Lower leg skin (tissue), 4 donors: ENCODE measurements around the gene JADE3. TPM values are rescaled to one million over a fixed set of nuclear protein-coding genes. Genes with fewer than 3 reads are reported as not detected.

ENCODE experiments used
- DNase-seq, 2 donors: peaks; one replicate each; pipeline ENCODE4 v3.0.0-alpha.2; 2019; ENCODE audit warnings: low spot score in 2 of 2
- H3K4me3 ChIP-seq: fragments of 200-600 bp; sonication (generic); 2 replicates; pipeline ENCODE4 v1.5.1; 2017; ENCODE audit warnings: mild to moderate bottlenecking, low read depth; ENCODE audit not compliant: poor library complexity, severe bottlenecking
- CTCF ChIP-seq, 3 donors: fragments of 450-650 bp; IDR thresholded peaks; one replicate each; pipeline ENCODE4 v1.5.1; 2016; ENCODE audit warnings: antibody characterized with exemption in 3 of 3, mild to moderate bottlenecking in 3 of 3, moderate library complexity in 2 of 3
- POLR2A ChIP-seq, 2 donors: fragments of 450-650 bp; IDR thresholded peaks; one replicate each; pipeline ENCODE4 v1.6.1; 2016 to 2017; ENCODE audit warnings: antibody characterized with exemption in 2 of 2, mild to moderate bottlenecking in 1 of 2, moderate library complexity in 1 of 2
- WGBS, 2 donors: methylation state at CpG; one replicate each; pipeline ENCODE4 v1.1.5; 2018; 5-methylcytosine and 5-hydroxymethylcytosine counted together
- intact Hi-C: fragments of 100-400 bp; cut with DNase I; formaldehyde crosslinking; loops from one replicate; pipeline ENCODE4 v1.15.0; 2023; ENCODE audit warnings: low total_unique reads
- total RNA-seq, 4 donors: library from RNA; depleted of rRNA; stranded (reverse); fragments of >200 nt; gene quantifications; one replicate each; pipeline ENCODE4 v1.1.0, GENCODE V29; 2016

JADE3 gene
- total RNA-seq, 4 donors from 2014 or later, result 3.6 to 5.7 (median 3.9) TPM

- 63 to 76% methylated on average over 5 of the region's 5 CpGs for WGBS, 2 donors
- DNase-seq, result no peak
- no peak overlapping the region for H3K4me3 ChIP-seq
- TF ChIP-seq CTCF (IDR thresholded peaks at IDR 0.05) (no peak), POLR2A (IDR thresholded peaks at IDR 0.05) (no peak)
- intact Hi-C loops, result no loop called here
These were observed 135.8 kb downstream of the JADE3 start for GRCh38 chrX:47047989-47048388.

GRCh38 chrX:47059142-47059874, 147.1 kb downstream of the JADE3 start:
- WGBS, 2 donors, result 71 to 94% methylated on average over 1 of the region's 1 CpG
- intact Hi-C loops, result no loop called here
- no peak for DNase-seq
- TF ChIP-seq CTCF (IDR thresholded peaks at IDR 0.05), result no peak
- H3K4me3 ChIP-seq, result no peak overlapping the region

- WGBS, 2 donors, result 75 to 79% methylated on average over 2 of the region's 2 CpGs
- no peak for TF ChIP-seq POLR2A (IDR thresholded peaks at IDR 0.05)
- TF ChIP-seq CTCF (IDR thresholded peaks at IDR 0.05), result no peak
- no peak for DNase-seq
- intact Hi-C loops, result no loop called here
- no peak overlapping the region for H3K4me3 ChIP-seq
These were observed 148.5 kb downstream of the JADE3 start for GRCh38 chrX:47060708-47061107.

GRCh38 chrX:47061238-47061919, 149.2 kb downstream of the JADE3 start:
- no peak overlapping the region for H3K4me3 ChIP-seq
- DNase-seq, result no peak
- intact Hi-C loops, result no loop called here
- 90 to 91% methylated on average over 2 of the region's 2 CpGs for WGBS, 2 donors
- no peak for TF ChIP-seq CTCF (IDR thresholded peaks at IDR 0.05)
- TF ChIP-seq POLR2A (IDR thresholded peaks at IDR 0.05), result no peak

- WGBS, 2 donors, result 80 to 100% methylated on average over 2 of the region's 2 CpGs
- H3K4me3 ChIP-seq, result no peak overlapping the region
- DNase-seq, result no peak
- intact Hi-C loops, result no loop called here
- TF ChIP-seq CTCF (IDR thresholded peaks at IDR 0.05) (no peak), POLR2A (IDR thresholded peaks at IDR 0.05) (no peak)
These were observed 151.0 kb downstream of the JADE3 start for GRCh38 chrX:47063179-47063578.
